Endothelial cell (in vitro differentiated cells): ENCODE measurements around the gene POP7. TPM values are rescaled to one million over a fixed set of nuclear protein-coding genes. Genes with fewer than 3 reads are reported as not detected.

Experiments
- DNase-seq: peaks from one replicate; pipeline ENCODE4 v3.0.0; 2021; ENCODE audit warnings: low spot score
- H3K27ac Mint-ChIP-seq: one replicate; pipeline ENCODE4 v1.8.0; 2021; ENCODE audit warnings: mixed read lengths, inconsistent platforms; ENCODE audit not compliant: unreplicated experiment
- H3K27me3 Mint-ChIP-seq: one replicate; pipeline ENCODE4 v1.8.0; 2021; ENCODE audit warnings: mild to moderate bottlenecking, moderate library complexity, mixed read lengths, inconsistent platforms; ENCODE audit not compliant: unreplicated experiment
- H3K36me3 Mint-ChIP-seq: one replicate; pipeline ENCODE4 v1.8.0; 2021; ENCODE audit warnings: mild to moderate bottlenecking, low read depth, mixed read lengths, inconsistent platforms; ENCODE audit not compliant: unreplicated experiment
- H3K4me1 Mint-ChIP-seq: one replicate; pipeline ENCODE4 v1.8.0; 2021; ENCODE audit warnings: mild to moderate bottlenecking, mixed read lengths, inconsistent platforms; ENCODE audit not compliant: unreplicated experiment
- H3K4me3 Mint-ChIP-seq: one replicate; pipeline ENCODE4 v1.8.0; 2021; ENCODE audit warnings: mild to moderate bottlenecking, mixed read lengths, inconsistent platforms; ENCODE audit not compliant: unreplicated experiment
- H3K9me3 Mint-ChIP-seq: one replicate; pipeline ENCODE4 v1.8.0; 2021; ENCODE audit warnings: mixed read lengths, inconsistent platforms; ENCODE audit not compliant: unreplicated experiment
- CTCF ChIP-seq: fragments of 200-600 bp; sonication (generic); IDR thresholded peaks from one replicate; pipeline ENCODE4 v1.5.0; 2021; ENCODE audit warnings: antibody characterized with exemption; ENCODE audit not compliant: unreplicated experiment
- total RNA-seq: library from RNA; stranded (reverse); fragmentation: NEBNext Ultra II Directional; extraction: Animal tissue kit (Norgen Biotek cat#: 25700); gene quantifications from one replicate; pipeline ENCODE4 v1.2.1, GENCODE V29; 2021; ENCODE audit not compliant: unreplicated experiment

POP7 gene
- total RNA-seq, 1 donor from 2014 or later, result 30.6 TPM

GRCh38 chr7:100730136-100730800 is 24.3 kb downstream of the POP7 start:
- no peak overlapping the region for H3K27ac Mint-ChIP-seq
- no peak for TF ChIP-seq CTCF

DNA sequence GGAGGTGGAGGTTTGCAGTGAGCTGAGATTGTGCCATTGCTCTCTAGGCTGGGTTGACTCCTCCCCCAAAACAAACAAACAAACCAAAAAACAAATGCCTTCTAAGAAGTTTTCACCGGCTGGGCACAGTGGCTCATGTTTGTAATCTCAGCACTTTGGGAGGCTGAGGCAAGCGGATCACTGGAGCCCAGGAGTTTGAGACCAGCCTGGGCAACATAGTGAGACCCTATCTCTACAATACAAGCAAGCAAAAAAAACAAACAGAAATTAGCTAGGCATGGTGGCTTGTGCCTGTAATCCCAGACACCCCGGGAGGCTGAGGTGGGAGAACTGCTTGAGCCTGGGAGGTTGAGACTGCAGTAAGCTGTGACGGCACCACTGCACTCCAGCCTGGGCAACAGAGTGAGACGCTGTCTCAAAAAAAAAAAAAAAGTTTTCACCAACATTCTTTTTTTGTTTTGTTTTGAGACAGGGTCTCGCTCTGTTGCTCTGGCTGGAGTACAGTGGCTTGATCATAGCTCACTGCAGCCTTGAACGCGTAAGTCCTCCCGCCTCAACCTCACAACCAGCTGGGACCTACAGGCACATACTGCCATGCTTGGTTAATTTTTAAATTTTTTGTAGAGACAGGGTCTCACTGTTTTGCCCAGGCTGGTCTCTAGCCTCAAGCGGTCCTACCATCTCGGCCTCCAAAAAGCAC is 26.2 kb downstream of the POP7 start:
- no peak for DNase-seq
- no peaks in the 10 kb centered on the region for H3K9me3 Mint-ChIP-seq
- TF ChIP-seq CTCF, result no peak
- H3K27ac Mint-ChIP-seq, result no peak overlapping the region
- H3K36me3 Mint-ChIP-seq, result no peaks in the 10 kb centered on the region
- H3K27me3 Mint-ChIP-seq, result no peaks in the 10 kb centered on the region
- H3K4me3 Mint-ChIP-seq, result no peak overlapping the region
- no peaks in the 10 kb centered on the region for H3K4me1 Mint-ChIP-seq

More at GRCh38 chr7:100730136-100730800, 24.3 kb downstream of the POP7 start:
- Mint-ChIP-seq H3K9me3 (no peaks in the 10 kb centered on the region), H3K4me3 (no peak overlapping the region), H3K27me3 (no peaks in the 10 kb centered on the region), H3K4me1 (no peaks in the 10 kb centered on the region), H3K36me3 (no peaks in the 10 kb centered on the region)
- DNase-seq, result no peak

GRCh38 chr7:100735730-100736129 is 29.8 kb downstream of the POP7 start:
- DNase-seq, result no peak
- TF ChIP-seq CTCF, result no peak
- Mint-ChIP-seq H3K27me3 (no peaks in the 10 kb centered on the region), H3K4me3 (no peak overlapping the region), H3K27ac (no peak overlapping the region), H3K36me3 (no peaks in the 10 kb centered on the region), H3K4me1 (no peaks in the 10 kb centered on the region), H3K9me3 (no peaks in the 10 kb centered on the region)

DNA sequence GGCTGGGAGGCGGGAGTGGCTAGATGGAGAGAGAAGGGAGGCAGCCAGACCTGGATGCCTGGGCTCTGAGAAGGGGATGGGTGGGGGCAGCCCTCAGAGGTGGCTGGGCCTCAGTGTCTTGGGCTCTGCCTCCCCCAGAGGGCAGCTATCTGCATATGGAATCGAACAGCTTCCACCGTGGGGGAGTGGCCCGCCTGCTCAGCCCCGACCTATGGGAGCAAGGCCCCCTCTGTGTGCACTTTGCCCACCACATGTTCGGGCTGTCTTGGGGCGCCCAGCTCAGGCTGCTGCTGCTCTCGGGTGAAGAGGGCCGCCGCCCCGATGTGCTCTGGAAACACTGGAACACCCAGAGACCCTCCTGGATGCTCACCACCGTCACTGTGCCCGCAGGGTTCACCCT is 30.8 kb downstream of the POP7 start:
- H3K27ac Mint-ChIP-seq, result no peak overlapping the region
- no peaks in the 10 kb centered on the region for H3K36me3 Mint-ChIP-seq
- no peak for DNase-seq
- no peak for TF ChIP-seq CTCF
- no peak overlapping the region for H3K4me3 Mint-ChIP-seq
- no peaks in the 10 kb centered on the region for H3K27me3 Mint-ChIP-seq
- H3K9me3 Mint-ChIP-seq, result no peaks in the 10 kb centered on the region
- H3K4me1 Mint-ChIP-seq, result no peaks in the 10 kb centered on the region

GRCh38 chr7:100739934-100740333 is 34.0 kb downstream of the POP7 start:
- Mint-ChIP-seq H3K27ac (no peak overlapping the region), H3K36me3 (no peaks in the 10 kb centered on the region), H3K4me3 (no peak overlapping the region), H3K9me3 (peaks cover 4% of the 10 kb centered on the region), H3K4me1 (no peaks in the 10 kb centered on the region), H3K27me3 (peaks cover 2% of the 10 kb centered on the region)
- DNase-seq, result no peak
- TF ChIP-seq CTCF, result no peak
